ENCODE results near the gene N4BP2L1. TPM values are rescaled to one million over a fixed set of nuclear protein-coding genes. Genes with fewer than 3 reads are reported as not detected.

Gene N4BP2L1
- total and polyA plus RNA-seq, 12 donors = 6.7 to 23.5 (median 10.6) TPM

GRCh38 chr13:32425158-32425557 is 2.8 kb downstream of the N4BP2L1 start:
- TF ChIP-seq POLR2A (IDR thresholded peaks at IDR 0.05) (no peak), CTCF (IDR thresholded peaks at IDR 0.05) (no peak)
- H3K27ac ChIP-seq = no peak overlapping the region
- H3K4me1 ChIP-seq (replicated peaks in 1 of 2) = peaks cover 0 to 21% of the 10 kb centered on the region in 2 donors
- DNase-seq = no peak
- no peaks in the 10 kb centered on the region for H3K27me3 ChIP-seq
- no peaks in the 10 kb centered on the region for H3K36me3 ChIP-seq (replicated peaks in 1 of 2)
- 92 to 98% (median 95%) methylated on average over 7 of the region's 7 CpGs for WGBS, 4 donors
- H3K4me3 ChIP-seq = no peak overlapping the region
- no peaks in the 10 kb centered on the region for H3K9me3 ChIP-seq (replicated peaks in 1 of 3)
- intact Hi-C loops (cut with DNase I) = loop anchor here in 1 of 2 donors (10.0 kb wide), 1 partner anchor 110 kb away; the partner anchor contains the start of gene N4BP2L2

DNA sequence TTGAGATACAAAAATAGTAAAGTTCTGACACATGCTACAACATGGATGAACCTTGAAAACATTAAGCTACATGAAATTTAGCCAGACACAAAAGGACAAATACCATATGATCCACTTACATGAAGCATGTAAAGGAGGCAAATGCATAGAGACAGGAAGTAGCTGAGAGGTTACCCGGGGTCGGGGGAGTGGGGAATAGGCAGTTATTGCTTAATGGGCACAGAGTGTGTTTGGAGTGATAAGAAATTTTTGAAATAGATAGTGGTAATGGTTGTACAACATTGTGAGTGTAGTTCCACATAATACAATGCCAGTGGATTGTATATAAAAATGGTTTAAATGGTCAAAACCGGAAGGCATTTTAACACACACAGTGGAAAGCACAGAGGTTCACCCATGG is 4.3 kb downstream of the N4BP2L1 start:
- no peak for DNase-seq
- no peaks in the 10 kb centered on the region for H3K27me3 ChIP-seq
- TF ChIP-seq CTCF (IDR thresholded peaks at IDR 0.05) = no peak
- no peak for TF ChIP-seq POLR2A (IDR thresholded peaks at IDR 0.05)
- H3K36me3 ChIP-seq (replicated peaks in 1 of 2) = no peaks in the 10 kb centered on the region
- H3K27ac ChIP-seq = no peak overlapping the region
- intact Hi-C loops (cut with DNase I) = loop anchor here in 1 of 2 donors (10.0 kb wide), 1 partner anchor 111 kb away; the partner anchor contains the start of gene N4BP2L2
- WGBS, 4 donors = 82 to 89% (median 85%) methylated on average over 3 of the region's 3 CpGs
- H3K4me3 ChIP-seq = no peak overlapping the region
- no peaks in the 10 kb centered on the region for H3K9me3 ChIP-seq (replicated peaks in 1 of 3)
- H3K4me1 ChIP-seq (replicated peaks in 1 of 2) = peaks cover 0 to 14% of the 10 kb centered on the region in 2 donors

DNA sequence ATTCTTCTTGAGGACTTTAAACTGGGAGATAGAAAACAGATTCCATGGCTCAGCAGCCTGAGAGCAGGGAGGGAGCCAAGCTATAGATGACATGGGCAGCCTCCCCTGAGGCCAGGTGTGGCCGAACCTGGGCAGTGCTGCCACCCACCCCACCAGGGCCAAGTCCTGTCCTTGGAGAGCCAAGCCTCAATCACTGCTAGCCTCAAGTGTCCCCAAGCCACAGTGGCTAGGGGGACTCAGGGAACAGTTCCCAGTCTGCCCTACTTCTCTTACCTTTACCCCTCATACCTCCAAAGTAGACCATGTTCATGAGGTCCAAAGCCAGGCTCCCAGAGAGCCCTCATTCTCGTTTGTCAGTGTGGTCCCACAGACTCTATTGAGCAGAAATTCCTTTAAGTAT is 8.1 kb downstream of the N4BP2L1 start:
- no peaks in the 10 kb centered on the region for H3K9me3 ChIP-seq (replicated peaks in 1 of 3)
- H3K27ac ChIP-seq = no peak overlapping the region
- no peak for DNase-seq
- H3K36me3 ChIP-seq (replicated peaks in 1 of 2) = no peaks in the 10 kb centered on the region
- no peak for TF ChIP-seq POLR2A (IDR thresholded peaks at IDR 0.05)
- TF ChIP-seq CTCF (IDR thresholded peaks at IDR 0.05) = no peak
- intact Hi-C loops (cut with DNase I) = loop anchor here in 1 of 2 donors (10.0 kb wide), 1 partner anchor 115 kb away; the partner anchor contains the start of gene N4BP2L2
- no peaks in the 10 kb centered on the region for H3K4me1 ChIP-seq (replicated peaks in 1 of 2)
- H3K27me3 ChIP-seq = no peaks in the 10 kb centered on the region
- no peak overlapping the region for H3K4me3 ChIP-seq
- WGBS, 4 donors = 90 to 100% (median 95%) methylated on average over 1 to 2 of the region's 2 CpGs

GRCh38 chr13:32417995-32418394 is 9.9 kb downstream of the N4BP2L1 start:
- no peak overlapping the region for H3K27ac ChIP-seq
- no peaks in the 10 kb centered on the region for H3K9me3 ChIP-seq (replicated peaks in 1 of 3)
- H3K4me1 ChIP-seq (replicated peaks in 1 of 2) = no peaks in the 10 kb centered on the region
- 94 to 98% (median 96%) methylated on average over 1 of the region's 1 CpG for WGBS, 4 donors
- DNase-seq = no peak
- TF ChIP-seq POLR2A (IDR thresholded peaks at IDR 0.05) (no peak), CTCF (IDR thresholded peaks at IDR 0.05) (no peak)
- intact Hi-C loops (cut with DNase I) = no loop called here
- no peak overlapping the region for H3K4me3 ChIP-seq
- H3K36me3 ChIP-seq (replicated peaks in 1 of 2) = no peaks in the 10 kb centered on the region
- H3K27me3 ChIP-seq = no peaks in the 10 kb centered on the region

Measured in adrenal gland (tissue), 12 donors.